ENCODE results near the gene LTA.

LTA gene, protein sequence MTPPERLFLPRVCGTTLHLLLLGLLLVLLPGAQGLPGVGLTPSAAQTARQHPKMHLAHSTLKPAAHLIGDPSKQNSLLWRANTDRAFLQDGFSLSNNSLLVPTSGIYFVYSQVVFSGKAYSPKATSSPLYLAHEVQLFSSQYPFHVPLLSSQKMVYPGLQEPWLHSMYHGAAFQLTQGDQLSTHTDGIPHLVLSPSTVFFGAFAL

DNA sequence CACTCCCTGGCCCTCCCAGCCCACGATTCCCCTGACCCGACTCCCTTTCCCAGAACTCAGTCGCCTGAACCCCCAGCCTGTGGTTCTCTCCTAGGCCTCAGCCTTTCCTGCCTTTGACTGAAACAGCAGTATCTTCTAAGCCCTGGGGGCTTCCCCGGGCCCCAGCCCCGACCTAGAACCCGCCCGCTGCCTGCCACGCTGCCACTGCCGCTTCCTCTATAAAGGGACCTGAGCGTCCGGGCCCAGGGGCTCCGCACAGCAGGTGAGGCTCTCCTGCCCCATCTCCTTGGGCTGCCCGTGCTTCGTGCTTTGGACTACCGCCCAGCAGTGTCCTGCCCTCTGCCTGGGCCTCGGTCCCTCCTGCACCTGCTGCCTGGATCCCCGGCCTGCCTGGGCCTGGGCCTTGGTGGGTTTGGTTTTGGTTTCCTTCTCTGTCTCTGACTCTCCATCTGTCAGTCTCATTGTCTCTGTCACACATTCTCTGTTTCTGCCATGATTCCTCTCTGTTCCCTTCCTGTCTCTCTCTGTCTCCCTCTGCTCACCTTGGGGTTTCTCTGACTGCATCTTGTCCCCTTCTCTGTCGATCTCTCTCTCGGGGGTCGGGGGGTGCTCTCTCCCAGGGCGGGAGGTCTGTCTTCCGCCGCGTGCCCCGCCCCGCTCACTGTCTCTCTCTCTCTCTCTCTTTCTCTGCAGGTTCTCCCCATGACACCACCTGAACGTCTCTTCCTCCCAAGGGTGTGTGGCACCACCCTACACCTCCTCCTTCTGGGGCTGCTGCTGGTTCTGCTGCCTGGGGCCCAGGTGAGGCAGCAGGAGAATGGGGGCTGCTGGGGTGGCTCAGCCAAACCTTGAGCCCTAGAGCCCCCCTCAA lies at the start of gene LTA:
TSS of gene LTA (plus strand) at position 249 of the 871 bp plus-strand sequence. CDS start at position 703, 454 bp downstream.
- in situ Hi-C loops (cut with HindIII; ENCODE audit: low sequenced_read_pairs): no loop called here

DNA sequence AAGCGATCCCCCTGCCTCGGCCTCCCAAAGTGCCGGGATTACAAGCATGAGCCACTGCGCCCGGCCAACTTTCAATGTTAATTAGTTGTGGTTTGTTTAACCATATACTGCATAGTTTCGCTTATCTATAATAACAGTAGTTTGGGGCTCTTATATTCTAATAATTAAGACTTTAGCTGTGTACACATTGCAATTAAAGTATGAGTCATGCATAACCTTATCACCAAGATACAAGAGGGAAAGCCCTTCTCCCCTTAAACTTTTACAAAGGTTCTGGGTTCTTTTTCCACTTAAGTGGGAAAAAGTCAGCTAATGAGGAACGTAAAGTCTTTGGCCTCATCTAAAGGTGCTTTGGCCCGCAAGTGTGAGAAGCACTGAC lies 46.5 kb upstream of the LTA start:
- in situ Hi-C loops (cut with HindIII; ENCODE audit: low sequenced_read_pairs): no loop called here

DNA sequence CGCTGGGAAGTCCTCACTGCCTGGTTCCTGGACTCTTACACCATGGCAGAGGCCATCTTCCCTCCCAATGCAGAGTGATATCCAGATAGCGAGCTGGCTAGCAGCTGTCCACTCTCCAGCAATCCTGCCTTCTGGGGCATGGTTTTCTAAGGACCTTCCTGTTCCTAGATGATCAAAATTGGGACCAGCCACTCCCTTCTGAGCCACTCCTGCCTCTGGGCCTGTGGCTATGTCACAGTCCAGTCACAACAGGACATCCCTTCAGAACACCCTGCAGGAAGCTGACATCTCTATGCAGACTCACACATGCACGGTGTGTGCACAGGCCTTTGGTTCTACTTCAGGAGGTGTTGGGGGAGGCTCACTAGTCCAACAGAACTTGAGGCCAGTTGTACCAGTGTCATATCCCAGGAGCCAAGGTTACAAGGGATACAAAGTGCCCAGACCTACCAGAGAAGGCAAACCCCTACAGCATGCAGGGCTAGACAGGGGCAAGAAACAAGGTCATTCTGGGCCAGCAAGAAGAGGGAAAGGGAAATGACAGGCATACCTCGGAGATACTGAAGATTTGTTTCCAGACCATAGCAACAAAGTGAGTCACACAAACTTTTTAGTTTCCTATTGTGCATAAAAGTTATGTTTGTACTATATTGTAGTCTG lies 46.0 kb upstream of the LTA start:
- in situ Hi-C loops (cut with HindIII; ENCODE audit: low sequenced_read_pairs): no loop called here

DNA sequence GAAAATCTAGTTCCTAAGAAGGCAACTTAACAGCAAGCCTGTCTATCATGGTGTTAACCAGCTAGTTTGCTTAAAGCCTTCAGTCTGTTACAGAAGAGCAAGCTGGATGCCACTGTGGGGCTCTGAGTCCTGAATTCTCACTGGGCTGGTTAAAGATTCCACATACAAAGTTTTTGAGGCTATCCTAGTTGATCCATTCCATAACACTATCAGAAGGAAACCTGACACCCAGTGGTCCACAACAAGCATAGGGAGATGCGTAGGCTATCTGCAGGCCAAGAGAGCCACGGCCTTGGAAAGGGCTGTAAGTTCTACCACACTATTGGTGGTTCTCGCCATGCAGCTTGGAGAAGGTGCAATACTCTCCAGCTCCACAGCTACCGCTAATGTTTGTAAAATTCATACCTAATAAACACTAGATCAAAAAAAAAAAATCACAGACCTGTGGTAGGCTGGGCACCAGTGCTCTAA lies 43.7 kb upstream of the LTA start:
- in situ Hi-C loops (cut with HindIII; ENCODE audit: low sequenced_read_pairs): no loop called here

DNA sequence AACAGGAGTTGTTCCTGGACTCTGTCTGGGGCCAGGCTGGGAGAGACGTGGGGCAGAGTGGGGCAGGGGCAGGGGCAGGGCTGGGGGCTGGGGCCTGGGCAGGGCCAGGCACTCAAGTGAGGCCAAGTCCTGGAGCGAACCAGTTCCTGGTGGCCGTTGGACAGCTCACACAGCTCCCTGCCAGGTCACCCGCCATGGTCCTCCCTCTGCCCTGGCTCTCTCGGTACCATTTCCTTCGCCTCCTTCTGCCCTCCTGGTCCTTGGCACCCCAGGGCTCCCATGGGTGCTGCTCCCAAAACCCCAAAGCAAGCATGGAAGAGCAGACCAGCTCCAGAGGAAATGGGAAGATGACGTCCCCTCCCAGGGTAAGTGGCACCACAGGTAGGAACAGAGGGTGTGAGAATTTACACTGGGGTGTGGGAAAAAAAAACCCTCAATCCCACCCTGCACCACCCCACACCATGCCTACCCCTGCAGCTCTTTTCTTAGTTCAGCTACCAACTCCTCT lies 43.2 kb upstream of the LTA start, which contains the start of gene MCCD1:
TSS of gene MCCD1 (plus strand) at position 142 of the 508 bp plus-strand sequence. CDS start at position 195, 53 bp downstream.
- in situ Hi-C loops (cut with HindIII; ENCODE audit: low sequenced_read_pairs): no loop called here

DNA sequence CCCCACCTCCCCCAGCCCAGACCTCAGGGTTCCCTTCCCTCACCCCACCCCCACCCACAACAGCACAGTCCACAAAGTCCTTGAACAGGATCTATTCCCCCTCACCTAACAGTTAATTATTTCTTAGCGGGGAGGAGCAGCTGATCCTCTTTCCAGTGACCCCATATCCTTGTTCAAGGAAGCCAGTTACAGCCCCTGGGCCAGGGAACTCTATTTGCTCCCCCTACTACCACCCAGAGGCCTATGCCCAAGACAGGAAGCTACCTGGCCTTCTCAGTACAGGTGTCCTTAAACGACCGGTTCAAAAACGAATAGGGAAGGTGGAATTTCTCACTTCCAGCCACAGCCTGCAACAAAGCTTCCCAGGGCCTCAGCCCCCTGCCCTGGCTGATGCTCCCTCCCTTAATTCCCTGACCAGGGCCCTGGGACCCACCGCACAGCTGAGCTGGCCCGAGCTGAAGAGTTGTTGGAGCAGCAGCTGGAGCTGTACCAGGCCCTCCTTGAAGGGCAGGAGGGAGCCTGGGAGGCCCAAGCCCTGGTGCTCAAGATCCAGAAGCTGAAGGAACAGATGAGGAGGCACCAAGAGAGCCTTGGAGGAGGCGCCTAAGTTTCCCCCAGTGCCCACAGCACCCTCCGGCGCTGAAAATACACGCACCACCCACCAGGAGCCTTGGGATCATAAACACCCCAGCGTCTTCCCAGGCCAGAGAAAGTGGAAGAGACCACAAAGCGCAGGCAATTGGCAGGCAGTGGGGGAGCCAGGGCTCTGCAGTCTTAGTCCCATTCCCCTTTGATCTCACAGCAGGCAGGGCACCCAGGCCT lies 42.5 kb upstream of the LTA start:
- in situ Hi-C loops (cut with HindIII; ENCODE audit: low sequenced_read_pairs): no loop called here

DNA sequence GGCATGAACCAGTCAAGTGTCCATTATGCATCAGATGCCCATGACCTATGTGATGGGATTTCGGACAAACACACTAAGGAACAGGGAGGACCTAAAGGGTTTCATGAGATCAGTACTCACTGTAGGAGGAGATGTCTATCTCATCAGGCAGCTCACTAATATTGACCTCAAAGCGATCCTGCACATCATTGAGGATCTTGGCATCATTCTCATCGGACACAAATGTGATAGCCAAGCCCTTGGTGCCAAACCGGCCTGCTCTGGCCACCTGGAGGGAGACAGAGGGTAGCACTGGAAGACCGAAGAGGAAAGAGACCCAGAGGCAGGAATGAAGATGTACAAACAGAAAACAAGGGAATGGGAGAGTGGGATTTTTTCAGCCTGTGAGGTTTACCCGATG lies 41.4 kb upstream of the LTA start:
- in situ Hi-C loops (cut with HindIII; ENCODE audit: low sequenced_read_pairs): no loop called here

DNA sequence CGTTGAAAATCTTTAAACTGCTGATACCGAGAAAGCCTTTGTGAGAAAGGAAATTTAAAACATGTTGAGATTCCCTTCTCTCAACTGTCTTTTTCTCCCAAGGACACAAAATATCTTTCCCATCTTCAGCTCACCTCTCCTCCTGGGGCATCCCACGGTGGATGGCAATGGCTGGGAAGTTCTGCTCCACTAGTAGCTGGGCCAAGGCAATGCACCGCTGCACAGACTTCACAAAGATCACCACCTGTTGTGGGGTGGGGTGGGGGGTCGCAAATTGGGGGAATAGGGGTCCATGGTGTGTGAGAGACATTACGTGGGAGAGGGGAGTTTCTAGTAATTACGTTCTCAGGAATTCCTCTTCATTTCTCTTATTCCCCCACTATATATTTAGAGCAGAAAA lies 40.9 kb upstream of the LTA start:
- in situ Hi-C loops (cut with HindIII; ENCODE audit: low sequenced_read_pairs): no loop called here

DNA sequence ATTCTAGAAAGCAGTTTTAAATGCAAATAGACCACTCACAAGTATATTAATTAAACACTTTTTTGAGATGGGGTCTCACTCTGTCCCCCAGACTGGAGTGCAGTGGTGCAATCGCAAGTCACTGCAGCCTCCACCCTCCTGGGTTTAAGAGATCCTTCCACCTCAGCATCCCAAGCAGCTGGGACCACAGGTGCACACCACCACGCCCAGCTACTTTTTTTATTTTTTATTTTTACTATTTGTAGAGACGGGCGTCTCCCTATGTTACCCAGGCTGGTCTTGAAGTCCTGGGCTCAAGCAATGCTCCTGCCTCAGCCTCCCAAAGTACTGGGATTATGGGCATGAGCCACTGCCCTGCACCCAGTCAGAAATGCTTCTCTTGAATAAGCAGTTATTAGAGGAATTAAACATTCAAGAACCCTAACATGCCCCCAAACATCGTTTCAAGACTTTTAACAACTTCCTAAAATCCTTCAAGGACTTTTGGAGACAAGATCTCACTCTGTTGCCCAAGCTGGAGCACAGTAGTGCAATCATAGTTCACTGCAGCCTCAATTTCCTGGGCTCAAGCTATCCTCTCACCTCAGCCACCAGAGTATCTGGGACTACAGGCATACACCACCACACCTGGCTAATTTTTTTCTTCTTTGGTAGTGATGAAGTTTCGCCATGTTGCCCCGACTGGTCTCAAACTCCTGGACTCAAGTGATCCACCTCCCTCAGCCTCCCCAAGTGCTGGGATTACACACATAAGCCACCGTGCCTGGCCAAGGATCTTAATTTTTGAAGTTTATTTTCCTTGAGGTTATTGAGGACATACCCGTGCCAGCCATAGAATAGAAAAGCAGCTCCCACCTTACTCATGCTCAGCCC lies 40.1 kb upstream of the LTA start:
- in situ Hi-C loops (cut with HindIII; ENCODE audit: low sequenced_read_pairs): no loop called here

DNA sequence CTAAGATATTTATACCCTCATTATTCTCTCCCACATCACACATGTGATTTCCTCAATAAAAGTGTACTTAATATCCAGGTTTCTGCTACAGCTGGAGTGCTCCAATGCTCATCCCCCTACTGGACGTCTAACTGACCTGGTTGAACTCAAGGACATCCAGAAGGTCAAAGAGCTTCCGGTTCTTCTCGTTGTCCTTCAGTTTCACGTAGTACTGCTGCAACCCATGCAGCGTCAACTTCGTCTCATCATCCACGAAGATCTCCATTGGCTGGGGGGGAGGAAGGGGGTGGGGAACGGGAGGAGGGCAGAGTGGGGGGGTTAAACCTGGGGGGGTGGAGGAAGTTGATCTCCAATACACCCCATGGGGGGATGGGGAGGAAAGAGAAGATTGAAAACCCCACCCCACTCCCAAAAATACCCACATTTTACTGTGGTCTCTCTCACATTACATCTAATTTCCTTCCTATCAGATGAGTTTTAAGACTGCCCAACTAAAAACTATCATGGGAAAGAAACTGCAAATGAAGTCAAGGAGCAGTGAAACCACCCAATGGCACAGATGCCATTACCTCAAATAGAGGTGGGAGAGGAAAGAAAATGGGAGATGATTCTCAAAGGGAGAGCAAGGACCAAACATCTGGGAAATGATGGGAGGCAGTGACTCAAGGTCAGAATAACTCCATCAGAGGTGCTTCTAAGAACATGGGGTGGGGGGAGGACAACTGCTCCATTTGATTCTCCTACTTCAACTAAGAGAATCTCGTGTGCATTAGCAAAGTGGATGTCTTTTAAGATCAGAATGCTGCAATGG lies 39.2 kb upstream of the LTA start:
- in situ Hi-C loops (cut with HindIII; ENCODE audit: low sequenced_read_pairs): no loop called here

DNA sequence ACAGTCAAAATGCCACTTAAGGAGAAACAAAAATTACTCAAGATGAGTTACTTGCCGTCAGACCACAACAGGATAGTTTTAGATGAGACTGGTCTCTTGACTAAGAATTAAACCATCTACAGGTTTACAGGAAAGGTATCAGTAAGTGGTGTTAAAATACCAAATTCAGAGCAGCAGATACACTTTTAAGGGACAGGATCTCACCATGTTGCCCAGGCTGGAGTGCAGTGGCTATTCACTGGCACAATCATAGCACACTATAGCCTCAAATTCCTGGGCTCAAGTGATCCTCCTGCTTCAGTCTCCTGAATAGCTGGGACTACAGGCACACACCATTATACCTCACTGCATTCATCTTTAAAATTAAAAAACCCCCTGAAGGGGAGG lies 38.6 kb upstream of the LTA start:
- in situ Hi-C loops (cut with HindIII; ENCODE audit: low sequenced_read_pairs): no loop called here

DNA sequence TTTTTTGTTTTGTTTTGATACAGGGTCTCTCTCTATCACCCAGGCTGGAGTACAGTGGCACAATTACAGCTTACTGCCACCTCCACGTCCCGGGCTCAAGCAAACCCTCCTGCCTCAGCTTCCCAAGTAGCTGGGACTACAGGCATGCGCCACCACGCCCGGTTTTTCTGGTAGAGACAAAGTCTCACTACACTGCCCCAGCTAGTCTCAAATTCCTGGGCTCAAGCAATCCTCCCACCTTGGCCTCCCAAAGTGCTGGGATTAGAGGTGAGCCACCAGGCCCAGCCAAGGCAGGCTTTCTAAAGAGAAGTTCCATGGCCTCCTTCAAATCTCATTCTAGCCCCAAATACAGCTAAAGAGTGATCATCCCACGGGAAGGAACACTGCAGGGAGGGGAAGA lies 38.1 kb upstream of the LTA start:
- in situ Hi-C loops (cut with HindIII; ENCODE audit: low sequenced_read_pairs): no loop called here

DNA sequence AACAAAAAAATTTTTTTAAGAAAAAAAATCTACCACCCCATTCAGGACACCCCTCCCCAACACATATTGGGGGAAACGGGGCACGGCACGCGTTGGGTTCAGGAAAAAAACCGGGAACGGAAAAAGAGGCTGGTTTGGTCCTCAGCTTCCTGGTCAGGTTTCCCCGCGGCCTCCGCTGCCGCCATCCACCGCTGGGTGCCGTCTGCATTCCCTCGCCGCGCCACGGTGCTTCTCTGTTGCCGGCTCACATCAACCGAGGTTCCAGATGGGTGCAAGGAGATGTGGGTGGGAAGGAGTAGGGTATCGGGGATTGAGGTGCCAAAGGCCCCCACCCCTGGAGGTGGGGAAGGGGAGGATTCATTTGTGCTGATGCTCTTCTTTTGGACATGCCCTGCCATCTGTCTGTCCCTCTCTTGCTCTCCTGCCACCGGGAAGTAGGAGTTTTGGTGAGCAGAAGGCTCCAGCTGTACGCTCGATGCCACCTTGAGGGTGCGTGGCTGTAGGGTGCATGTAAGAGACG lies 37.5 kb upstream of the LTA start:
- in situ Hi-C loops (cut with HindIII; ENCODE audit: low sequenced_read_pairs): no loop called here

DNA sequence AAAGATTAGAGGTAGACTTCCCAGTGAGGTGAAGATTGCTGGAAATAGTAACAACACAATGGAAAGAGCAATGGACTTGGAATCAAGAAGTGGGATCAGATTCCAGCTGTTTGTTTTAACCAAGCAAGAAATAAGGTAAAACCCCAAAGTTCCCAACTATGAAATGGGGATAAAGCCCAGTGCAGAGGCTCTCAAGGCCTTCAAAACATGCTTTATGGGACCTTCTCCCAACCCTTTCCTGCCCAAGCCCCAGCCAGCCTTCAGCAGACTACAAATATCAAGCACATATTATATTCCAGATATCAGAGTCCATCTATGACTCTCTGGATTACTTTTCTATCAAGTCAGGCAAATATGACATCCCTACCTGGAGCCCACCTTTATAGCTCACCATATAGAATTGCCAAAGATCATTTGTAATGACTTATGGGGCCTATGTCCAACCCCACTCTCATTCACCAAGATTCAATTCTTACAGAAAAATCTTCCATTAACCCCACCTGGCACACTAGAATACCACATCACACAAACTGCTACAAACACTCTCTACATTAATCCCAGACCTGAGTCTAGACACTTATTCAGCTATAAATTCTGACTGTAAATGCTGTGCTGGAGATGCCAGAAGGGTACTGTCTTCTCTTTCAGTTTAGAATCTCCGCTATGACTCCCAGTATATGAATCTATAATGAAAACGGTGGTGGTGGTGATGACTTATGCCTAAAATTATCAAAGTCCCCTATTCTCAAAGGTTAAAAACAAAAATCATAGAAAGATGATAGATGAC lies 36.4 kb upstream of the LTA start:
- in situ Hi-C loops (cut with HindIII; ENCODE audit: low sequenced_read_pairs): no loop called here

DNA sequence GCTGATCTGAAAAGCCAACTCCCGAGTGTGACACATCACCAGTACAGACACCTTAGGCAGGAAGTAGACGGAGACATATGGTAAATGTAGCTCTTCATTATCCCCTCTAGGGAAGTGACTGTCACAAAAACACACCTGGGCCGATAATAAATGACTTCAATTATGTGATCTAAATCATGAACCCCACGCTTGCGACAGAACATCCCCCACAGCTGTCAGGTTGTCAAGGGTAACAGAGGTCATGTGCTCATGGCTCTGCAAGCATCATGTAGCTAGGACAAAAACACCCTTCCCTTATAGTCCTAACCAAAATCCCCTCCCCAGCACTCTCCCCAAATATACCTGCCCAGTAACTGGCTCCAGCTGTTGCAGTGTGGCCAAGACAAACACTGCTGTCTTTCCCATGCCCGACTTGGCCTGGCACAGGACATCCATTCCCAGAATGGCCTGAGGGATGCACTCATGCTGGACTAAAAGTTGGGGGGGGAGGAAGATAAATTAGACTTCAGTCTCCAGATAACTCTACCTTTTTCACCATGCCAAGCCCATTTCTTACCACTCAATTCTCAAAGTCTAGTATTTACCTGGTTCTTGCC lies 33.2 kb upstream of the LTA start:
- in situ Hi-C loops (cut with HindIII; ENCODE audit: low sequenced_read_pairs): no loop called here

DNA sequence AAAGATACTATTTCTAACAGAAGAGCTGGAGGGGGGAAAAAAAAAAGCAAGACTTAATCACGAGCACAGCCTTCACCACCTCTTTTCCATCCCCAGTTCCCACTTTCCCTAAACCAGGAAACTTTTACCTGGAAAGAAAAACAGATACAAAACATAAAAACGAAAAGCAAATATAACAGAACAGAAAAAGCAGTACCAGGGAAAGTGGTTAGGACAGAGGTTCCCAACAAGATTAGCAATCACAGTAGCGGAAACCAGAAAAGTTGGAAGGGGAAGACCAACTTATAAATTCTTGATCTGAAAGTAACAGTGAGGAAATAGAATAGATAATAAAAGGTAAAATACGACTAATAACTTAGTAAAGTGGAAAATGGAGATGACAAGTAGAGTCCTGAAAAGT lies 31.4 kb upstream of the LTA start:
- in situ Hi-C loops (cut with HindIII; ENCODE audit: low sequenced_read_pairs): no loop called here

DNA sequence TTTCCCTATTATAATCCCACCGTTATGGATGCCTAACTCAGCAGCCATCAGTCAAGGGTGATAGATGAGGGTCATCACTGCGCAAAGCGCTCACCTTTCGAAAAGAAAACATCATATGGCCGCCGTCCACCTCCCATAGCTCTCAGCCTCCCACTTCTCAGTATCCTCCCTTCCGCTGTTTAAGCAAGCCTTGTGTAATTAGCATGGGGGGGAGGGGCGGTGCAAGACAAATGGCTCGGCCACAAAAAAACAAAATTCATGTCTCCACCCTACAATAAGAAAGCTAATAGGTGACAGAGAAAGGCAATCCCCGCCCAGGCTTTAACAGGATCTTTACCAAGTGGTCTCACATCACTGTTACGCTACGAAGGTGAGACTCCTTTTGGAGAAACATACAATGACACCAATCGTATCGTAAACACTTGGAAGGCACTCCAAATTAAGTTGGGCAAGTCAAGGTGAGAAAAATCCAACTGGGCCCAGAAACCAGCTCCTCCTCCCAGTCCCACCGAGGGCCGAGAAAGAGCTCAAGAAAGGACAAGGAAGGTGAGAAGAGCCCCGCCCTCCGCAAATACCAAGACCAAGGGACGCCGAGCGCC lies 30.9 kb upstream of the LTA start:
- in situ Hi-C loops (cut with HindIII; ENCODE audit: low sequenced_read_pairs): no loop called here
